HG02884 (cell line): ENCODE measurements around the gene PDE4DIP.
"Not testable (repeated sequence)": the region's sequence is repeated elsewhere in the genome, so short reads cannot be mapped to it uniquely, and the experiment has no call there.

Source experiments
- ATAC-seq: cut with Tn5 transposase; IDR thresholded peaks from one replicate; pipeline ENCODE4 v1.9.1; 2021; ENCODE audit warnings: mild to moderate bottlenecking, moderate library complexity; ENCODE audit not compliant: unreplicated experiment

PDE4DIP gene

GRCh38 chr1:148844220-148844619 lies at the start of gene PDE4DIP:
PDE4DIP (plus strand) TSS chr1:148844428; CDS start chr1:148844775, 347 bp downstream.
- ATAC-seq = not testable (repeated sequence)

- ATAC-seq = not testable (repeated sequence)
These were observed 35.8 kb upstream of the PDE4DIP start for GRCh38 chr1:148808268-148808928.

GRCh38 chr1:148808929-148809283 lies 35.3 kb upstream of the PDE4DIP start:
- not testable (repeated sequence) for ATAC-seq

- not testable (repeated sequence) for ATAC-seq
These were observed 22.0 kb upstream of the PDE4DIP start for GRCh38 chr1:148822180-148822579.

GRCh38 chr1:148823822-148824221 lies 20.4 kb upstream of the PDE4DIP start:
- not testable (repeated sequence) for ATAC-seq

- ATAC-seq = not testable (repeated sequence)
These were observed 19.2 kb upstream of the PDE4DIP start for GRCh38 chr1:148825029-148825428.

GRCh38 chr1:148828531-148828930 lies 15.7 kb upstream of the PDE4DIP start:
- not testable (repeated sequence) for ATAC-seq

GRCh38 chr1:148828962-148829361 lies 15.3 kb upstream of the PDE4DIP start:
- ATAC-seq = not testable (repeated sequence)

GRCh38 chr1:148829365-148829764 lies 14.9 kb upstream of the PDE4DIP start:
- ATAC-seq = not testable (repeated sequence)

- ATAC-seq = not testable (repeated sequence)
These were observed 3.0 kb upstream of the PDE4DIP start for GRCh38 chr1:148841262-148841661.

GRCh38 chr1:148844651-148845050 lies 423 bp downstream of the PDE4DIP start:
- not testable (repeated sequence) for ATAC-seq

- not testable (repeated sequence) for ATAC-seq
These were observed 840 bp downstream of the PDE4DIP start for GRCh38 chr1:148845068-148845467.

- ATAC-seq = not testable (repeated sequence)
These were observed 6.1 kb downstream of the PDE4DIP start for GRCh38 chr1:148850347-148850746.

- not testable (repeated sequence) for ATAC-seq
These were observed 6.6 kb downstream of the PDE4DIP start for GRCh38 chr1:148850840-148851239.

- not testable (repeated sequence) for ATAC-seq
These were observed 7.5 kb downstream of the PDE4DIP start for GRCh38 chr1:148851684-148852083.

GRCh38 chr1:148853363-148853762 lies 9.1 kb downstream of the PDE4DIP start:
- ATAC-seq = not testable (repeated sequence)

GRCh38 chr1:148854063-148854462 lies 9.8 kb downstream of the PDE4DIP start:
- ATAC-seq = not testable (repeated sequence)

- not testable (repeated sequence) for ATAC-seq
These were observed 11.1 kb downstream of the PDE4DIP start for GRCh38 chr1:148855367-148855766.

GRCh38 chr1:148860049-148860448 lies 15.8 kb downstream of the PDE4DIP start:
- ATAC-seq = not testable (repeated sequence)

GRCh38 chr1:148860579-148861259 lies 16.5 kb downstream of the PDE4DIP start:
- ATAC-seq = not testable (repeated sequence)

- ATAC-seq = not testable (repeated sequence)
These were observed 18.4 kb downstream of the PDE4DIP start for GRCh38 chr1:148862590-148862989.
